Testis (tissue), 3 donors: ENCODE results near the gene KIAA0232. TPM values are rescaled to one million over a fixed set of nuclear protein-coding genes. Genes with fewer than 3 reads are reported as not detected.

ENCODE experiments used
- DNase-seq: peaks from one replicate; pipeline ENCODE4 v3.0.0-alpha.2; 2019
- H3K27ac ChIP-seq, 2 donors: fragments of 200-600 bp; sonication (generic); one replicate each; pipeline ENCODE4 v1.5.1; 2019
- H3K27me3 ChIP-seq: fragments of 200-600 bp; sonication (generic); one replicate; pipeline ENCODE4 v1.5.1; 2019
- H3K36me3 ChIP-seq: fragments of 200-600 bp; sonication (generic); one replicate; pipeline ENCODE4 v1.5.1; 2017; ENCODE audit warnings: low read depth; ENCODE audit errors: missing control alignments
- H3K4me1 ChIP-seq: fragments of 200-600 bp; sonication (generic); one replicate; pipeline ENCODE4 v1.5.1; 2019
- H3K4me3 ChIP-seq, 2 donors: fragments of 200-600 bp; sonication (generic); one replicate each; pipeline ENCODE4 v1.5.1; 2017 to 2019
- H3K9me3 ChIP-seq: fragments of 200-600 bp; sonication (generic); one replicate; pipeline ENCODE4 v1.5.1; 2017
- POLR2A ChIP-seq: fragments of 450-650 bp; IDR thresholded peaks from one replicate; pipeline ENCODE4 v1.6.1; 2017; ENCODE audit warnings: antibody characterized with exemption, mild to moderate bottlenecking, moderate library complexity
- WGBS, 2 donors: methylation state at CpG; one replicate each; pipeline ENCODE4 v1.1.5; 2018; 5-methylcytosine and 5-hydroxymethylcytosine counted together
- intact Hi-C: fragments of 100-400 bp; cut with DNase I; formaldehyde crosslinking; loops from one replicate; pipeline ENCODE4 v1.15.1; 2023; ENCODE audit warnings: low total_unique reads
- polyA plus RNA-seq: library from polyadenylated mRNA; stranded (reverse); fragments of 350-450 nt; fragmentation: Illumina TruSeq; extraction: RNeasy Lipid Tissue Mini Kit (QIAGEN cat#74804); gene quantifications from one replicate; pipeline ENCODE4 v1.2.3, GENCODE V29; 2014; ENCODE audit warnings: low read depth, low replicate concordance; ENCODE audit not compliant: insufficient read depth
- total RNA-seq, 2 donors: library from RNA; depleted of rRNA; stranded (reverse); fragments of >200 nt; gene quantifications; one replicate each; pipeline ENCODE4 v1.2.3, GENCODE V29; 2016
- TF ChIP-seq, protein P1 (sequence below), 3 experiments: fragments of 450-650 bp in 2 of 3; fragments of 200-600 bp in 1 of 3; sonication (generic) in 1 of 3; IDR thresholded peaks; one replicate each; pipeline ENCODE4 v1.5.1; 2016 to 2019; ENCODE audit warnings: antibody characterized with exemption in 3 of 3, mild to moderate bottlenecking in 2 of 3, moderate library complexity in 1 of 3

The KIAA0232 gene
- total and polyA plus RNA-seq, 3 donors from 2014 or later, result 22.7 to 48.0 (median 47.9) TPM

DNA sequence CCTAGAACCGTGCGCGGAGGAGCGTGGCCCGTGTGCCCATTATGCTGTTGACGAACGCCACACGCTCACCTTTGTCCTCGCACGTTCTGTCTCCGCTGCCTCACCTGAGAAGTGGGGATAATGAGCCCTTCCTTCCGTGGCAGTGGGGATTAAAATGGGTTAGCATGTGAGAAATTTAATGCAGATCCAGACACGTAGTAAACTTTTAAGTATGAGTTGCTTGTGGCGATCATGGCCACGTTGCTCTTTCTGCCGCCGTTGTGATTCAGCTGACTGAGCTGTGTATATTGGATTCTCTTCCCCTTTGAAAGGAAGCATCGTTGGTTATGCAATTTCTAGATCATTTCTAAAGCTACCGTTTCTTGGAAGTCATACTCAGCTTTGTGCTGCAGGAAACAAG lies 143.6 kb downstream of the KIAA0232 start:
- Histone ChIP-seq H3K27ac (no peak overlapping the region), H3K4me1 (peaks cover 27% of the 10 kb centered on the region)
- no peak for DNase-seq

DNA sequence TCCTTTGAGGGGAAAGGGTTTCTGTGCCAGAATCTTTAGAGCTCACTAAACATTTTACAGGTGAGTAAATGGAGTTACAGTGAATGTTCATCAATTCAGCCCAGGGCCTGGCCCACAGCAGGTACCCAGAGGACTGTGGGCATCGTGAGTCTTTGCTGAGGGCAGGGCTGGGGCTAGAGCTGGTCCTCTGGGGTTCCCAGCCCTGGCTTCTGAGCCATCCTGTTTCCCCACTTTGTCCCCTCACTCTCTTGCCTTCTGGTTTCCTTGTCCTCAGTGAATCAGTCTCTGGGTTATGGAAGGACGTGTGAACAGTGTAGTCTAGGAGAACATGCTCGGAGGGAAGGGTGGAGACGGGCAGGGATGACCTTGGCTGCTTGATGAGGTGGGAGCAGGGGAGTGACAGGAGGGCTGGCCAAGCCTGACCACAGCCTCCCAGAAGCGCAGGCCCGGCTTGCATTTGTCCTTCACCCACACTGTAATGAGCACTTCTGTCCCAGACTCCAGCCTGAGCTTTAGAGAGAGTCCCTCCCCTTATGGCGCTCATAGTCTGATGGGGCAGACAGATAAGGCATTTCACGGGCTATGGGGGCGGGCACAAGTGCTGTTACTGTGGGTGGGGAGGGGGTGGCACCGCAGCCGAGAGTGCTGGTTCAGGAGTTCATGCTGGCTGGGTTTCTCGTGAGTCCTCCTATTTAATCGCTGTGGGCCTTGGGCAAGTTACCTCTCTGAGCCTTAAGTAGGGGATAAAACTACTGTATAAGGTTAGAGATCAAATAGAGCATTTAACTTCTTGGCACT lies 144.4 kb downstream of the KIAA0232 start:
- H3K9me3 ChIP-seq, result no peaks in the 10 kb centered on the region
- no peak overlapping the region for H3K4me3 ChIP-seq
- peaks cover 27% of the 10 kb centered on the region for H3K4me1 ChIP-seq
- H3K27me3 ChIP-seq, result no peaks in the 10 kb centered on the region
- TF ChIP-seq, protein P1, sequence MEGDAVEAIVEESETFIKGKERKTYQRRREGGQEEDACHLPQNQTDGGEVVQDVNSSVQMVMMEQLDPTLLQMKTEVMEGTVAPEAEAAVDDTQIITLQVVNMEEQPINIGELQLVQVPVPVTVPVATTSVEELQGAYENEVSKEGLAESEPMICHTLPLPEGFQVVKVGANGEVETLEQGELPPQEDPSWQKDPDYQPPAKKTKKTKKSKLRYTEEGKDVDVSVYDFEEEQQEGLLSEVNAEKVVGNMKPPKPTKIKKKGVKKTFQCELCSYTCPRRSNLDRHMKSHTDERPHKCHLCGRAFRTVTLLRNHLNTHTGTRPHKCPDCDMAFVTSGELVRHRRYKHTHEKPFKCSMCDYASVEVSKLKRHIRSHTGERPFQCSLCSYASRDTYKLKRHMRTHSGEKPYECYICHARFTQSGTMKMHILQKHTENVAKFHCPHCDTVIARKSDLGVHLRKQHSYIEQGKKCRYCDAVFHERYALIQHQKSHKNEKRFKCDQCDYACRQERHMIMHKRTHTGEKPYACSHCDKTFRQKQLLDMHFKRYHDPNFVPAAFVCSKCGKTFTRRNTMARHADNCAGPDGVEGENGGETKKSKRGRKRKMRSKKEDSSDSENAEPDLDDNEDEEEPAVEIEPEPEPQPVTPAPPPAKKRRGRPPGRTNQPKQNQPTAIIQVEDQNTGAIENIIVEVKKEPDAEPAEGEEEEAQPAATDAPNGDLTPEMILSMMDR (IDR thresholded peaks at IDR 0.05), result no peak
- no peak for TF ChIP-seq POLR2A
- WGBS, 2 donors, result 53 to 54% methylated on average over 10 to 13 of the region's 13 CpGs
- intact Hi-C loops, result no loop called here
- no peaks in the 10 kb centered on the region for H3K36me3 ChIP-seq
- peak; percentile 64 for DNase-seq
- peak overlapping the region; percentile 24 to 50 for H3K27ac ChIP-seq

More for the DNA sequence above, 143.6 kb downstream of the KIAA0232 start:
- Histone ChIP-seq H3K4me3 (no peak overlapping the region), H3K9me3 (no peaks in the 10 kb centered on the region), H3K36me3 (no peaks in the 10 kb centered on the region), H3K27me3 (no peaks in the 10 kb centered on the region)
- TF ChIP-seq, protein P1 (IDR thresholded peaks at IDR 0.05), result no peak
- no peak for TF ChIP-seq POLR2A
- 91 to 95% methylated on average over 19 of the region's 19 CpGs for WGBS, 2 donors
- intact Hi-C loops, result no loop called here

DNA sequence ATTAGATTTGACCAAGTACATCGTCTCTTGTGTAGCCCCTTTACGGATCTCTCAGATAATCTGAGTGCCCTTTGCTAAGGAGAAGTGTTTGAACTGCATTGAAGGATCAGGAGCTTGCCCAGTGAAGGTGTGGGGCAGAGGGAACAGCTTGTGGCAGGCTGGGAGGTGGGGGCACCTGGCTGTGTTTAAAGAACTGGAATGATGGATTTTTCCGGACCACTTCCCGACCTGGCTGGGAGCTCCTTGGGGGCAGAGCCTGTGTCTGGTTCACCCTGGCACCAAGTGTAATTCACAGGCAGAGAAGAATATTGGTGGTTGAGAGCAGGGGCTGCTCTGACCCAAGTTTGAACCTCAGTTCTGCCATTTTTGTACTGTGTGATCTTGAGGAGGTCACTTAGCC lies 145.6 kb downstream of the KIAA0232 start:
- intact Hi-C loops, result no loop called here
- no peak for TF ChIP-seq POLR2A
- H3K9me3 ChIP-seq, result no peaks in the 10 kb centered on the region
- no peaks in the 10 kb centered on the region for H3K36me3 ChIP-seq
- H3K27ac ChIP-seq, result no peak overlapping the region
- no peaks in the 10 kb centered on the region for H3K27me3 ChIP-seq
- 89 to 96% methylated on average over 4 of the region's 4 CpGs for WGBS, 2 donors
- no peak overlapping the region for H3K4me3 ChIP-seq
- DNase-seq, result no peak
- H3K4me1 ChIP-seq, result peaks cover 27% of the 10 kb centered on the region

GRCh38 chr4:6929339-6929811 lies 146.8 kb downstream of the KIAA0232 start:
- TF ChIP-seq POLR2A, result no peak
- TF ChIP-seq, protein P1 (IDR thresholded peaks at IDR 0.05), result no peak
- H3K27ac ChIP-seq, result no peak overlapping the region

DNA sequence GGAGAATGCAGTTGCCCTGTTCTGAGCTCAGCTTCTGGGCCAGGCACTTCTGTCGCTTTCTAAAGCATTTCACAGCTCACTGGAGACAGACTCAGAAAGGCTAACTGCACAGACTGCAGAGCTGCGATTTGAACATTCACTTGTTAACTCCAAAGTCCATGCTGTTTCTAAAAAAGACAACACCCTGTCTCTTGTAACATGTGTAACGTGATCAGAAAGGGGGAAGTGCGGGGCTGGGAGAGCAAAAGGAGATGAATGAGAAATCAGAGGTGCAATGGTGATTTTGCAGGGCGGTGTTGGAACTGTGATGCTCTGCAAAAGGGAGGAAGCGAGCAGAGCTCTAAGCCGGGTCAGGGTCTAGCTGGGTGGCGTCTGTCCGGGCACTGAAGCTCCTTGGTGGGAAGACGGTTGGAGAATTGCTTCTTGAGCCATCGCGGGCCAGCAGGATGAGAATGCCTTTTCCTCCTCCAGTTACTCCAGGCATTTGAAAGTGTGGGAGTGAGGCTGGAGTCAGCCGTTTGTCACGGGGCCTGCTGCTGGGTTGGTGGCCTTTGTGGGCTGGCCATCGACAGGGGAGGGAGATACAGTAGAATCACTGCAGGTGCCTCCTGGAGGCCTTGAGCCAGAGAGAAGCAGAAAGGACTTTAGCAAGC lies 147.4 kb downstream of the KIAA0232 start:
- TF ChIP-seq, protein P1 (IDR thresholded peaks at IDR 0.05), result no peak
- TF ChIP-seq POLR2A, result no peak
- H3K27ac ChIP-seq, result no peak overlapping the region
- H3K4me3 ChIP-seq, result no peak overlapping the region
- intact Hi-C loops, result no loop called here
- WGBS, 2 donors, result 36 to 39% methylated on average over 15 of the region's 15 CpGs
- peaks cover 27% of the 10 kb centered on the region for H3K4me1 ChIP-seq
- H3K36me3 ChIP-seq, result no peaks in the 10 kb centered on the region
- H3K27me3 ChIP-seq, result no peaks in the 10 kb centered on the region
- no peaks in the 10 kb centered on the region for H3K9me3 ChIP-seq
- peak; percentile 77 for DNase-seq

More at GRCh38 chr4:6929339-6929811, 146.8 kb downstream of the KIAA0232 start:
- Histone ChIP-seq H3K9me3 (no peaks in the 10 kb centered on the region), H3K36me3 (no peaks in the 10 kb centered on the region), H3K27me3 (no peaks in the 10 kb centered on the region), H3K4me3 (no peak overlapping the region), H3K4me1 (peaks cover 27% of the 10 kb centered on the region)
- 74 to 80% methylated on average over 8 to 9 of the region's 9 CpGs for WGBS, 2 donors
- intact Hi-C loops, result no loop called here
- no peak for DNase-seq
